Left ventricle myocardium inferior (tissue), 1 donor: ENCODE data around the gene CUX1. TPM values are rescaled to one million over a fixed set of nuclear protein-coding genes. Genes with fewer than 3 reads are reported as not detected.
A peak's percentile ranks its signal among the peaks of the same experiment; 100 is the strongest.

Experiments used
- DNase-seq: peaks from one replicate; pipeline ENCODE4 v3.0.0-alpha.2; 2020
- H3K27ac ChIP-seq: fragments of 200-600 bp; replicated peaks from 2 replicates; pipeline ENCODE4 v1.8.0; 2021
- H3K27me3 ChIP-seq: fragments of 200-600 bp; 2 replicates; pipeline ENCODE4 v1.8.0; 2021; ENCODE audit warnings: low read depth
- H3K36me3 ChIP-seq: fragments of 200-600 bp; 2 replicates; pipeline ENCODE4 v1.8.0; 2021
- H3K4me1 ChIP-seq: fragments of 200-600 bp; 2 replicates; pipeline ENCODE4 v1.8.0; 2021
- H3K4me3 ChIP-seq: fragments of 200-600 bp; 2 replicates; pipeline ENCODE4 v1.8.0; 2021; ENCODE audit warnings: mild to moderate bottlenecking, moderate library complexity
- H3K9me3 ChIP-seq: fragments of 200-600 bp; replicated peaks from 2 replicates; pipeline ENCODE4 v1.8.0; 2021
- intact Hi-C: fragments of 100-400 bp; cut with micrococcal nuclease; formaldehyde crosslinking; loops from one replicate; pipeline ENCODE4 v1.11.0; 2022
- total RNA-seq: library from RNA; stranded (reverse); fragmentation: NEBNext Ultra II Directional; extraction: Animal tissue kit (Norgen Biotek cat#: 25700); gene quantifications from one replicate; pipeline ENCODE4 v1.2.1, GENCODE V29; 2021
- TF ChIP-seq, protein P1 (sequence below): fragments of 200-600 bp; IDR thresholded peaks from 2 replicates; pipeline ENCODE4 v1.8.0; 2021; ENCODE audit warnings: antibody characterized with exemption, mild to moderate bottlenecking, borderline replicate concordance
- donor health status: DM: no; HTN: yes; CAD: no; lungs with severe emphysema.

The CUX1 gene
- total RNA-seq, 1 donor from 2014 or later, result 125 TPM

DNA sequence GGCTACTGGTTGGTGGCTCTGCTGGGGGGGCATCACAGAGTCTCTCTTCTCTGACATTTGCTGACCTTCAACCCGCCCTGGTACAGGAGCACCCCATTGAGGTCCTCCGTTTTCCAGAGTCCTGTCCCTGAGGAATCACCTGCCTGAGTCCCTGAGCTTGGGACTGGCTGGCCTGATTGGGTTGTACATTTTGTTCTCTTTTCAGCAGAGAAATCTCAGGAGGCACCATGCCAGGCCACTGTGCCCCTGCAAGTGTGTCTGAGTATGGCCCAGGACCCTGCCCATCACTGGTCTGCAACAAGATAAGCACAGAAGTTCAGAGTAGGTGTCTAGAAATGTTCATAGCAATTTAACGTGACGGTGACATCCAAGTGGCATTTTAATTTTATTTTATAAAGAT is 131.2 kb downstream of the CUX1 start:
- TF ChIP-seq, protein P1, sequence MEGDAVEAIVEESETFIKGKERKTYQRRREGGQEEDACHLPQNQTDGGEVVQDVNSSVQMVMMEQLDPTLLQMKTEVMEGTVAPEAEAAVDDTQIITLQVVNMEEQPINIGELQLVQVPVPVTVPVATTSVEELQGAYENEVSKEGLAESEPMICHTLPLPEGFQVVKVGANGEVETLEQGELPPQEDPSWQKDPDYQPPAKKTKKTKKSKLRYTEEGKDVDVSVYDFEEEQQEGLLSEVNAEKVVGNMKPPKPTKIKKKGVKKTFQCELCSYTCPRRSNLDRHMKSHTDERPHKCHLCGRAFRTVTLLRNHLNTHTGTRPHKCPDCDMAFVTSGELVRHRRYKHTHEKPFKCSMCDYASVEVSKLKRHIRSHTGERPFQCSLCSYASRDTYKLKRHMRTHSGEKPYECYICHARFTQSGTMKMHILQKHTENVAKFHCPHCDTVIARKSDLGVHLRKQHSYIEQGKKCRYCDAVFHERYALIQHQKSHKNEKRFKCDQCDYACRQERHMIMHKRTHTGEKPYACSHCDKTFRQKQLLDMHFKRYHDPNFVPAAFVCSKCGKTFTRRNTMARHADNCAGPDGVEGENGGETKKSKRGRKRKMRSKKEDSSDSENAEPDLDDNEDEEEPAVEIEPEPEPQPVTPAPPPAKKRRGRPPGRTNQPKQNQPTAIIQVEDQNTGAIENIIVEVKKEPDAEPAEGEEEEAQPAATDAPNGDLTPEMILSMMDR, result no peak
- Histone ChIP-seq H3K36me3 (no peaks in the 10 kb centered on the region), H3K4me3 (no peak overlapping the region), H3K9me3 (no peaks in the 10 kb centered on the region), H3K4me1 (peaks cover 88% of the 10 kb centered on the region), H3K27ac (peak overlapping the region; percentile 84), H3K27me3 (no peaks in the 10 kb centered on the region)
- intact Hi-C loops, result no loop called here
- DNase-seq, result no peak

DNA sequence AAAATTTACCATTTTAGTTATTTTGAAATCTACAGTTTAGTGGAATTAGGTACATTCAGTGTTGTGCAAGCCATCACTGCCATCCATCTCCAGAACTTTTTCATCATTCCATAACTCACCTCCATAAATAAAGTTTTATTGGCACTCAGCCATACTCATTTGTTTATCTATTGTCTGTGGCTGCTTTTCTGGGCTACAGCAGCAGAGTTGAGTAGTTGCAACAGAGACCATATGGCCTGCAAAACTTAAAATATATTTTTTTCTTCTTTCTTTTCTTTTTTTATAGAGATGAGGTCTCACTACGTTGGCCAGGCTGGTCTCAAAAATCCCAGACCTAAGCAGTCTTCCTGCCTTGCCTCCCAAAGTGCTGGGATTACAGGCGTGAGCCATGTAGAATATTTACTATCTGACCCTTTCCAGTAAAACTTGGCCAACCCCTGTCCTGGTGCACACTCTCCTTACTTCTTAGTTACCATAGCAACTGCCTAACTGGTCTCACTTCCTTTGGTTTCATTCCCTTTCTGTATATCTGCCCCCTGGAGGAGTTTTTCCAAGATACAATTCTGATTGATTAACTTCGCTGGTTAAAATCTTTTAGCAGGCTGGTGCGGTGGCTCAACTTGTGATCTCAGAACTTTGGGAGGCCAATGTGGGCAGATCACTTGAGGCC is 133.2 kb downstream of the CUX1 start:
- H3K4me1 ChIP-seq, result peaks cover 89% of the 10 kb centered on the region
- no peaks in the 10 kb centered on the region for H3K9me3 ChIP-seq
- peak overlapping the region; percentile 84 for H3K27ac ChIP-seq
- TF ChIP-seq, protein P1, result no peak
- no peaks in the 10 kb centered on the region for H3K27me3 ChIP-seq
- no peak for DNase-seq
- H3K36me3 ChIP-seq, result no peaks in the 10 kb centered on the region
- no peak overlapping the region for H3K4me3 ChIP-seq
- intact Hi-C loops, result no loop called here

DNA sequence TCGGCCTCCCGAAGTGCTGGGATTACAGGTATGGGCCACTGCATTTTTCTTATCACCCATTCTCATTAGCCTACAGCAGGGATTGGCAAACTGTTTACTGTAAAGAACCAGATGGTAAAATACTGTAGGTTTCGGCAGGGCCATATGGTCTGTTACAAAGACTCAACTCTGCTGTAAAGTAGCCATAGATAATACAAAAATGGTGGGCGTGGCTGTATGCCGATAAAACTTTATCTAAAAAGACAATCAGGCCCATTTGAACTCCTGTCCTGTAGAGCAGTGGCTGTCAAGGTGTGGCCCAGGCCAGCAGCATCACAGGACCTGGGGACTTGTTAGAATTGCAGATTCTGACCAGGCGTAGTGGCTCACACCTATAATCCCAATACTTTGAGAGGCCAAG is 134.3 kb downstream of the CUX1 start:
- TF ChIP-seq, protein P1, result no peak
- intact Hi-C loops, result no loop called here
- Histone ChIP-seq H3K36me3 (no peaks in the 10 kb centered on the region), H3K27me3 (no peaks in the 10 kb centered on the region), H3K4me1 (peaks cover 85% of the 10 kb centered on the region), H3K4me3 (no peak overlapping the region), H3K27ac (peak overlapping the region; percentile 89), H3K9me3 (no peaks in the 10 kb centered on the region)
- no peak for DNase-seq

DNA sequence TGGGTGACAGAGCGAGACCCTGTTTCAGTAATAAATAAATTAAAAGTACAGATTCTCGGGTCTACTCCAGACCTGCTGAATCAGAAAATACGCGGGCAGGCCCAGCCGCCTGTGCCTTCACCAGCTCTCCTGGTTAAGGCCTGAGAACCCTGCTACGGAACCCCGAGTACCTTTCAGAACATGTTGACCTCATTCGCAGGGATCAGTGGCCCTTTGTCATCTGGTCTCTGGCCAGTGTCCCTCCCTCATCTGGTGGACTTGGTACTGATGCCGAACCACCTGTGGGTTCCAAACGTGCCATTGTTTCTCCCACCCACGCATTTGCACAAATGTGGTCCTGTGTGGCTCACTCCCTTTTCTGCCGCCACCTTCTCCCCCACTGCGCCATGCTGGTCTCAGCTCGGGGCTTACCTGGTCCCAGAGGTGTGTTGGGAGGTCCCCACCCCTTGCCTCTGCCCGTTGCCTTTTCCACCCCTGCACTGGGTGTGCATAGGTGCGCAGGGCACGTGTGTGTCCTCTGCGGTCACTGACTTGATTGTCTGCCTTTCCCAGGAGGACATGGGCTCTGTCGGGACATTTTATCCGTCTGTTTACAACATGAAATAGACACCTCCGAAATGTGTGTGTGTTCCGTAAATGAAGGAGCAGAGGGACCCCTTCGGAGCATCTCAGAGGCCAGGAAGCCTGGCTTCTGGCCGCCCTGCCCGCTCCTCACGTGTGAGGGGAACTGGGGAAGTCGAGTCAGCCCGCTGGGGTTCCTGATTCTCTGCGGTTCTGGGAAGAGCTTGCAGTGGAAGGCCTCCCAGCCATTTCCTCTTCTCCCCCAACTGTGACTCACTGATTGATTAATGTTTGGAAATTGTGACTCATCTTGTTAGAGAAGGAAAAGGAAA is 135.2 kb downstream of the CUX1 start:
- H3K27me3 ChIP-seq, result no peaks in the 10 kb centered on the region
- no peaks in the 10 kb centered on the region for H3K36me3 ChIP-seq
- peaks cover 80% of the 10 kb centered on the region for H3K4me1 ChIP-seq
- intact Hi-C loops, result no loop called here
- TF ChIP-seq, protein P1, result no peak
- DNase-seq, result no peak
- H3K27ac ChIP-seq, result peak overlapping the region; percentile 89
- no peak overlapping the region for H3K4me3 ChIP-seq
- no peaks in the 10 kb centered on the region for H3K9me3 ChIP-seq

DNA sequence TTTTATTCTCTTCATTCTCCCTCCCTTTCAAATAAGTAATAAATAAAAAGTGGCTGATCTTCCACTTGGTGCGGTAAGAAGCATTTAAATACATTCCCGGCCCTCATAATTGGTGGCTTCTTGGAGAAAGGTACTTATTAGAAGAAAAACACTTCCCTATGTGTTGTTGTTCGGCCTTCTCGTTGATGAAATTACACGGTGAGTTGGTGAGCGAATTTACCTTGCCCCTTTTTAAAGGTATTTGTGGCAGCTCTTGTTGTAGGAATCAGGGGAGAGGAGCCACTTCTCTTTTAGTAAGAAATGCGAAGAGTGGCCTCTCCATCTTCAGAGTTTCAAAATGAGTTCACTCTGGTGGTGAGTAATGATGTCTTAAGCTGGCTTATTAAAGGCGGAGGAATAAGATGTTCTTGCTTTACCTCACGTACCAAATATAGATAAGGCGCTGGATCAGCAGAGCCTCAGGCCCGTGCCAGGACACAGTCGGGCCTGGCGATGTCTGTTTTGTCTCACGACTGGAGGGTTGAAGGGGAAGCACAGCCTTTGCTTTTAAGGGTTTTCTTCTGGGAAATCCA is 135.9 kb downstream of the CUX1 start:
- H3K4me1 ChIP-seq, result peaks cover 79% of the 10 kb centered on the region
- peak overlapping the region; percentile 89 for H3K27ac ChIP-seq
- no peak for DNase-seq
- TF ChIP-seq, protein P1, result no peak
- H3K27me3 ChIP-seq, result no peaks in the 10 kb centered on the region
- no peak overlapping the region for H3K4me3 ChIP-seq
- intact Hi-C loops, result no loop called here
- no peaks in the 10 kb centered on the region for H3K36me3 ChIP-seq
- H3K9me3 ChIP-seq, result no peaks in the 10 kb centered on the region
